ENCODE data around the gene AHI1.
A peak's percentile ranks its signal among the peaks of the same experiment; 100 is the strongest.

The AHI1 gene

GRCh38 chr6:135434095-135434494 is 63.4 kb downstream of the AHI1 start:
- ATAC-seq (replicated peaks; ENCODE audit: extremely low read depth, poor library complexity, severe bottlenecking): no peak
- Mint-ChIP-seq H3K27me3 (no peaks in the 10 kb centered on the region), H3K9me3 (no peaks in the 10 kb centered on the region), H3K4me3 (no peak overlapping the region), H3K4me1 (peaks cover under 1% of the 10 kb centered on the region), H3K36me3 (ENCODE audit: insufficient read depth) (peaks cover 1% of the 10 kb centered on the region), H3K27ac (ENCODE audit: low read depth) (no peak overlapping the region)
- DNase-seq (ENCODE audit: low spot score in 2 of 2): no peak

- Mint-ChIP-seq H3K9me3 (no peaks in the 10 kb centered on the region), H3K27me3 (no peaks in the 10 kb centered on the region), H3K27ac (ENCODE audit: low read depth) (no peak overlapping the region), H3K36me3 (ENCODE audit: insufficient read depth) (peaks cover 4% of the 10 kb centered on the region), H3K4me3 (no peak overlapping the region), H3K4me1 (no peaks in the 10 kb centered on the region)
- no peak for DNase-seq (ENCODE audit: low spot score in 2 of 2)
- ATAC-seq (replicated peaks; ENCODE audit: extremely low read depth, poor library complexity, severe bottlenecking): no peak
These were observed 69.5 kb downstream of the AHI1 start for GRCh38 chr6:135428078-135428477.

GRCh38 chr6:135426833-135427232 is 70.7 kb downstream of the AHI1 start:
- no peaks in the 10 kb centered on the region for H3K4me1 Mint-ChIP-seq
- no peak overlapping the region for H3K27ac Mint-ChIP-seq (ENCODE audit: low read depth)
- no peaks in the 10 kb centered on the region for H3K27me3 Mint-ChIP-seq
- H3K36me3 Mint-ChIP-seq (ENCODE audit: insufficient read depth): peaks cover 4% of the 10 kb centered on the region
- no peak for DNase-seq (ENCODE audit: low spot score in 2 of 2)
- ATAC-seq (replicated peaks; ENCODE audit: extremely low read depth, poor library complexity, severe bottlenecking): no peak
- H3K4me3 Mint-ChIP-seq: no peak overlapping the region
- no peaks in the 10 kb centered on the region for H3K9me3 Mint-ChIP-seq

- no peaks in the 10 kb centered on the region for H3K9me3 Mint-ChIP-seq
- H3K27ac Mint-ChIP-seq (ENCODE audit: low read depth): no peak overlapping the region
- peaks cover 3% of the 10 kb centered on the region for H3K36me3 Mint-ChIP-seq (ENCODE audit: insufficient read depth)
- no peak overlapping the region for H3K4me3 Mint-ChIP-seq
- H3K4me1 Mint-ChIP-seq: no peaks in the 10 kb centered on the region
- H3K27me3 Mint-ChIP-seq: no peaks in the 10 kb centered on the region
- ATAC-seq (replicated peaks; ENCODE audit: extremely low read depth, poor library complexity, severe bottlenecking) (no peak), DNase-seq (ENCODE audit: low spot score in 2 of 2) (no peak)
These were observed 73.2 kb downstream of the AHI1 start for GRCh38 chr6:135424385-135424784.

GRCh38 chr6:135423649-135424128 is 73.9 kb downstream of the AHI1 start:
- no peaks in the 10 kb centered on the region for H3K27me3 Mint-ChIP-seq

GRCh38 chr6:135419162-135419561 is 78.4 kb downstream of the AHI1 start:
- Mint-ChIP-seq H3K9me3 (no peaks in the 10 kb centered on the region), H3K27me3 (no peaks in the 10 kb centered on the region), H3K4me1 (no peaks in the 10 kb centered on the region), H3K27ac (ENCODE audit: low read depth) (no peak overlapping the region), H3K36me3 (ENCODE audit: insufficient read depth) (no peaks in the 10 kb centered on the region), H3K4me3 (no peak overlapping the region)
- ATAC-seq (replicated peaks; ENCODE audit: extremely low read depth, poor library complexity, severe bottlenecking) (no peak), DNase-seq (ENCODE audit: low spot score in 2 of 2) (no peak)

More at GRCh38 chr6:135423649-135424128, 73.9 kb downstream of the AHI1 start:
- H3K27ac Mint-ChIP-seq (ENCODE audit: low read depth): no peak overlapping the region
- no peak for DNase-seq (ENCODE audit: low spot score in 2 of 2)
- H3K36me3 Mint-ChIP-seq (ENCODE audit: insufficient read depth): peaks cover 3% of the 10 kb centered on the region
- H3K4me3 Mint-ChIP-seq: no peak overlapping the region
- peak; percentile 54 for ATAC-seq (replicated peaks; ENCODE audit: extremely low read depth, poor library complexity, severe bottlenecking)
- no peaks in the 10 kb centered on the region for H3K9me3 Mint-ChIP-seq
- no peaks in the 10 kb centered on the region for H3K4me1 Mint-ChIP-seq

- Mint-ChIP-seq H3K9me3 (no peaks in the 10 kb centered on the region), H3K4me1 (no peaks in the 10 kb centered on the region), H3K27me3 (no peaks in the 10 kb centered on the region), H3K27ac (ENCODE audit: low read depth) (no peak overlapping the region), H3K4me3 (no peak overlapping the region), H3K36me3 (ENCODE audit: insufficient read depth) (no peaks in the 10 kb centered on the region)
- ATAC-seq (replicated peaks; ENCODE audit: extremely low read depth, poor library complexity, severe bottlenecking) (no peak), DNase-seq (ENCODE audit: low spot score in 2 of 2) (no peak)
These were observed 79.3 kb downstream of the AHI1 start for GRCh38 chr6:135418040-135418760.

- DNase-seq (ENCODE audit: low spot score in 2 of 2) (no peak), ATAC-seq (replicated peaks; ENCODE audit: extremely low read depth, poor library complexity, severe bottlenecking) (no peak)
- Mint-ChIP-seq H3K27me3 (no peaks in the 10 kb centered on the region), H3K27ac (ENCODE audit: low read depth) (no peak overlapping the region), H3K36me3 (ENCODE audit: insufficient read depth) (no peaks in the 10 kb centered on the region), H3K4me3 (no peak overlapping the region), H3K4me1 (no peaks in the 10 kb centered on the region), H3K9me3 (no peaks in the 10 kb centered on the region)
These were observed 84.8 kb downstream of the AHI1 start for GRCh38 chr6:135412761-135413160.

- Mint-ChIP-seq H3K4me1 (no peaks in the 10 kb centered on the region), H3K36me3 (ENCODE audit: insufficient read depth) (no peaks in the 10 kb centered on the region), H3K4me3 (no peak overlapping the region), H3K27ac (ENCODE audit: low read depth) (no peak overlapping the region), H3K9me3 (no peaks in the 10 kb centered on the region), H3K27me3 (no peaks in the 10 kb centered on the region)
- ATAC-seq (replicated peaks; ENCODE audit: extremely low read depth, poor library complexity, severe bottlenecking) (no peak), DNase-seq (ENCODE audit: low spot score in 2 of 2) (no peak)
These were observed 85.7 kb downstream of the AHI1 start for GRCh38 chr6:135411849-135412248.

- no peak for DNase-seq (ENCODE audit: low spot score in 2 of 2)
These were observed 86.2 kb downstream of the AHI1 start for GRCh38 chr6:135411339-135411738.

GRCh38 chr6:135410856-135411255 is 86.7 kb downstream of the AHI1 start:
- H3K4me3 Mint-ChIP-seq: no peak overlapping the region
- no peaks in the 10 kb centered on the region for H3K9me3 Mint-ChIP-seq
- no peak for ATAC-seq (replicated peaks; ENCODE audit: extremely low read depth, poor library complexity, severe bottlenecking)
- no peak for DNase-seq (ENCODE audit: low spot score in 2 of 2)
- H3K36me3 Mint-ChIP-seq (ENCODE audit: insufficient read depth): no peaks in the 10 kb centered on the region
- H3K4me1 Mint-ChIP-seq: no peaks in the 10 kb centered on the region
- H3K27ac Mint-ChIP-seq (ENCODE audit: low read depth): no peak overlapping the region
- no peaks in the 10 kb centered on the region for H3K27me3 Mint-ChIP-seq

More at GRCh38 chr6:135411339-135411738, 86.2 kb downstream of the AHI1 start:
- H3K9me3 Mint-ChIP-seq: no peaks in the 10 kb centered on the region
- H3K36me3 Mint-ChIP-seq (ENCODE audit: insufficient read depth): no peaks in the 10 kb centered on the region
- H3K4me3 Mint-ChIP-seq: no peak overlapping the region
- no peak for ATAC-seq (replicated peaks; ENCODE audit: extremely low read depth, poor library complexity, severe bottlenecking)
- H3K27me3 Mint-ChIP-seq: no peaks in the 10 kb centered on the region
- no peak overlapping the region for H3K27ac Mint-ChIP-seq (ENCODE audit: low read depth)
- no peaks in the 10 kb centered on the region for H3K4me1 Mint-ChIP-seq

- no peak for ATAC-seq (replicated peaks; ENCODE audit: extremely low read depth, poor library complexity, severe bottlenecking)
- Mint-ChIP-seq H3K36me3 (ENCODE audit: insufficient read depth) (peaks cover 1% of the 10 kb centered on the region), H3K27me3 (no peaks in the 10 kb centered on the region), H3K9me3 (no peaks in the 10 kb centered on the region), H3K4me1 (no peaks in the 10 kb centered on the region), H3K4me3 (no peak overlapping the region), H3K27ac (ENCODE audit: low read depth) (no peak overlapping the region)
- no peak for DNase-seq (ENCODE audit: low spot score in 2 of 2)
These were observed 94.0 kb downstream of the AHI1 start for GRCh38 chr6:135403584-135403983.

GRCh38 chr6:135402311-135402710 is 95.2 kb downstream of the AHI1 start:
- peaks cover 1% of the 10 kb centered on the region for H3K36me3 Mint-ChIP-seq (ENCODE audit: insufficient read depth)
- no peak overlapping the region for H3K4me3 Mint-ChIP-seq
- no peaks in the 10 kb centered on the region for H3K9me3 Mint-ChIP-seq
- ATAC-seq (replicated peaks; ENCODE audit: extremely low read depth, poor library complexity, severe bottlenecking) (no peak), DNase-seq (ENCODE audit: low spot score in 2 of 2) (no peak)
- no peak overlapping the region for H3K27ac Mint-ChIP-seq (ENCODE audit: low read depth)
- no peaks in the 10 kb centered on the region for H3K4me1 Mint-ChIP-seq
- no peaks in the 10 kb centered on the region for H3K27me3 Mint-ChIP-seq
